HS-5 (cell line): ENCODE results near the gene HAGHL.

Experiments
- DNase-seq: peaks from one replicate; pipeline ENCODE4 v3.0.0-alpha.2; 2012; ENCODE audit warnings: low read depth

HAGHL gene

GRCh38 chr16:759110-759910, 32.4 kb downstream of the HAGHL start:
- DNase-seq: no peak

DNA sequence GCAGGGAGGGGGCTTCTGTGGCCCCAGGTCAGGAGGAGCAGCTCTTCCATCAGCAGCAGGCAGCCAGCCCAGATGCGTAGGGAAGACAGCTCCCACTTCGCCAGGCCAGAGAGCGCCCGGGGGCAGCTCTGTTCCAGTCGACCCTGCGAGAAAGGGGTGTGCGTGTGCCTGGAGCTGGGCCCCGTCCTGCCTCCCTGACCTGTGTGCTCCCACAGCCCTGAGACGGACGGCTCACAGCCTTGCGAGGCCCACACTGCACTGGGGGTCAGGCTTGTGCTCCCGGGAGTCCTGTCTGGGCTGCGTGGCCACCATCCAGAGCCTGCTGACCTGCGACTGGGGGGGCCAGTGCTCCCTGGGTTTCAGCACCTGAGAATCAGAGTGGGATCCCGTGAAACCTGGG, 33.2 kb downstream of the HAGHL start:
- no peak for DNase-seq

DNA sequence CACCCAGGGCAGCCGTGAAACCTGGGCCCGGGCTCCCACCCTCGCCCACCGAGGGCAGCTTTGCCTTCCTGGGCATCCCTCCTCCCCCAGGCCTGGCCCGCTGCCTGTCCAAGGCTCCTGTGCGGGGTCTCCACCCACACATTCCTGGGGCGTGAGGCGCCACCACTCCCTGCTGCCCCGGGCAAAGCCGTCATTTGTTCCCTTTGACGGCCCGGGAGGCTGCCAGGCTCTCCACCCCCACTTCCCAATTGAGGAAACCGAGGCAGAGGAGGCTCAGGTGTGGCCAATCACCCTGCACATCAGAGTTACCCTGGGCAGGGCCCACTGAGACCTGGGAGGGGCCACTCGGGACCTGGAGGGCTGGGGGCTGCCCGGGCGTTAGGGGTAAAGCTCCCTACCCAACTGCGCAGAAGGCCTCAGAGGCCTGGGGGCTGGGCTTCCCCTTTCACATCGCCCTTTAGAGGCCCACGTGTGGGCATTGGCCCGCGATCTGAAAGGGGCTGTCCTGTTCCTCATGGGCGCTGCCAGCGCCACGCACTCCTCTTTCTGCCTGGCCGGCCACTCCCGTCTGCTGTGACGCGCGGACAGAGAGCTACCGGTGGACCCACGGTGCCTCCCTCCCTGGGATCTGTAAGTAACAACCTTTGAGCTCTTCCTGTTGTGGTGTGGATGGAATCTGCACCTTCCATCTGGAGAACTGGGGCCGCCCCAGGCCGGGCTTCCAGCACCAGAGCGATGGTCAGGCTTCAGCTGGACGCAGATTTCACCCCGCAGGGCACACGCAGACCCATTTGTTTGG, 33.8 kb downstream of the HAGHL start, which contains the start of gene MSLN:
TSS of gene MSLN (plus strand) at position 190 of the 799 bp plus-strand sequence. CDS start 1,947 bp downstream, outside the sequence.
- no peak for DNase-seq

GRCh38 chr16:761625-762513, 35.0 kb downstream of the HAGHL start:
- no peak for DNase-seq

DNA sequence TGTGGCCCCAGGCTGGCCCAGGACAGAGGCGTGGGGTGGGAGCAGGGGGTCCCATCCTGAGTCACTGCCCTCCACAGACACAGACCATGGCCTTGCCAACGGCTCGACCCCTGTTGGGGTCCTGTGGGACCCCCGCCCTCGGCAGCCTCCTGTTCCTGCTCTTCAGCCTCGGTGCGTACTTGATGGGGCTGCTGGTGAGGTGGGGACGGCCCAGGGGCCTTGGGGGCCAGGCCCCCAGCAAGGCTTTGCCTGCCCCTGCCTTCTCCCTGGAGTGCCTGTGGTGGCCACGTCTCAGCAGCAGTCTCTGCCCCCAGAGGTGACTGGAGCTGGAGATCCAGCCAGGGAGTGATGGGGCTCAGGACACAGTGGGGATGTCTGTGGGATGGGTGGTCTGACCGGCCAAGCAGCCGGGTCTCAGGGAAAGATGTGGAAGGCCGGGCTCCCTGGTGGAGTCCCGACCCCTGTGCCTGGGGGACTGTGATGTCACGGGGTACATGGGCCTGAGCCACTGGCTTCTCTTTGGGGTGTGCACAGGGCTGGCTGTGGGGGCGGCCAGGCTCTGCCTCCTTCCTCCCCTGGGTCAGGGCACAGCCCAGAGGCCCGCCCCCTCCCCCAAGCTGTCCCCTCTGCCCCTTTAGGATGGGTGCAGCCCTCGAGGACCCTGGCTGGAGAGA, 35.8 kb downstream of the HAGHL start:
- no peak for DNase-seq

GRCh38 chr16:763369-764183, 36.7 kb downstream of the HAGHL start:
- DNase-seq: no peak

DNA sequence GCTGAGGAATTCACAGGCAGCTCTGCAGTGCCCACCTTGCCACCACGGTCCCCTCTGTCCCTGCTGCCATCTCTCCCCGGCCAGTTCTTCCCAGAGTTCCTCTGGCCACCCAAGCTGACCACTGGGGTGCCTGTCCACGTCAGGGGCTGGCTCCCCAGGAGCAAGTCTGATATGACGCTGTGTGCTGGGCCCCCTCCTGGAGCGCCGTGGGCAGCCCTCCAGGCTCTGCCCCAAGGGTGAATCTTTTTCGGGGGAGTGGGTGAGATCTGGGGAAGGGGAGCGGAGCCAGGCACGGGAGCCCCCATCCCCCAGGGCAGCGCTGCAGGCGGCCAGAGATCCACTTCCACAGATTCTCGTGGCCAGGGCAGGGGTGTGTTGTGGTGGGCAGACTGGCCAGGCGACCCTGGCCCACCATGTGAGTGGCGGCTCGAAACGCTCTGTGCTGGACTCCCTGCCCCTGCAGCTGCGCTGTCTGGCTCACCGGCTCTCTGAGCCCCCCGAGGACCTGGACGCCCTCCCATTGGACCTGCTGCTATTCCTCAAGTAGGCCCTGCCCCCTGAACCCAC, 37.4 kb downstream of the HAGHL start:
- no peak for DNase-seq

DNA sequence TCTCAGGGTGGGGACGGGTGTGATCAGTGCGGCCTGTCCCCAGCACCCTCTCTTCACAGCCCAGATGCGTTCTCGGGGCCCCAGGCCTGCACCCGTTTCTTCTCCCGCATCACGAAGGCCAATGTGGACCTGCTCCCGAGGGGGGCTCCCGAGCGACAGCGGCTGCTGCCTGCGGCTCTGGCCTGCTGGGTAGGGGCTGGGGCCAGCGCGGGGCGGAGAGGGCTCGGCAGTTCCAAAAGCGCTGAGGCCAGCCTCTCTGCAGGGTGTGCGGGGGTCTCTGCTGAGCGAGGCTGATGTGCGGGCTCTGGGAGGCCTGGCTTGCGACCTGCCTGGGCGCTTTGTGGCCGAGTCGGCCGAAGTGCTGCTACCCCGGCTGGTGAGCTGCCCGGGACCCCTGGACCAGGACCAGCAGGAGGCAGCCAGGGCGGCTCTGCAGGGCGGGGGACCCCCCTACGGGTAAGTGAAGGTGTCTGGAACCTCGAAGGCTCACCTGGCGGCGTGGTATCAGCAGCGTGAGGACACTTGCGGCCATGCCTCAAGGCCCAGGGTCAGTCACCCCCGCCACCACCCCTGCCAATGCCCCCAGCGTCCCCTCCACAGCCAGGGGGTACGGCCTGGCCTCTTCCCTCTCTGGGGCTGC, 38.1 kb downstream of the HAGHL start:
- DNase-seq: no peak

GRCh38 chr16:765488-765865, 38.6 kb downstream of the HAGHL start:
- DNase-seq: no peak

DNA sequence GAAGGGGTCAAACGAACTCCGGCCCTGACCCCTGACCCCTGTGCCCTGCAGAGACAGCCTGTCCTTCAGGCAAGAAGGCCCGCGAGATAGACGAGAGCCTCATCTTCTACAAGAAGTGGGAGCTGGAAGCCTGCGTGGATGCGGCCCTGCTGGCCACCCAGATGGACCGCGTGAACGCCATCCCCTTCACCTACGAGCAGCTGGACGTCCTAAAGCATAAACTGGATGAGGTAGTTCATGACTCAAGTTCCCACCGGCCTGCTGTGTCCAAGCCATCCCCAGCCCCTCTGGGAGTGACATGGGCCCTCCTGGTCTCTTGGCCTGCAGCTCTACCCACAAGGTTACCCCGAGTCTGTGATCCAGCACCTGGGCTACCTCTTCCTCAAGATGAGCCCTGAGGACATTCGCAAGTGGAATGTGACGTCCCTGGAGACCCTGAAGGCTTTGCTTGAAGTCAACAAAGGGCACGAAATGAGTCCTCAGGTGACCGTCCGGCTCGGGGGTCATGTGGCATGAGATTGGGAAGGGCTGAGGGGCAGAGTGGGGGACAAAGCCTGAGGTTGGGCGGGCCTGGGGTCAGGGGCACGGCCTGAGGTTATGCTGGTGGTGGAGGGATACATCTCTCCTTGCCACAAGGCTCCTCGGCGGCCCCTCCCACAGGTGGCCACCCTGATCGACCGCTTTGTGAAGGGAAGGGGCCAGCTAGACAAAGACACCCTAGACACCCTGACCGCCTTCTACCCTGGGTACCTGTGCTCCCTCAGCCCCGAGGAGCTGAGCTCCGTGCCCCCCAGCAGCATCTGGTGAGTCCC, 39.3 kb downstream of the HAGHL start:
- DNase-seq: no peak

GRCh38 chr16:766820-767640, 40.1 kb downstream of the HAGHL start:
- DNase-seq: no peak

DNA sequence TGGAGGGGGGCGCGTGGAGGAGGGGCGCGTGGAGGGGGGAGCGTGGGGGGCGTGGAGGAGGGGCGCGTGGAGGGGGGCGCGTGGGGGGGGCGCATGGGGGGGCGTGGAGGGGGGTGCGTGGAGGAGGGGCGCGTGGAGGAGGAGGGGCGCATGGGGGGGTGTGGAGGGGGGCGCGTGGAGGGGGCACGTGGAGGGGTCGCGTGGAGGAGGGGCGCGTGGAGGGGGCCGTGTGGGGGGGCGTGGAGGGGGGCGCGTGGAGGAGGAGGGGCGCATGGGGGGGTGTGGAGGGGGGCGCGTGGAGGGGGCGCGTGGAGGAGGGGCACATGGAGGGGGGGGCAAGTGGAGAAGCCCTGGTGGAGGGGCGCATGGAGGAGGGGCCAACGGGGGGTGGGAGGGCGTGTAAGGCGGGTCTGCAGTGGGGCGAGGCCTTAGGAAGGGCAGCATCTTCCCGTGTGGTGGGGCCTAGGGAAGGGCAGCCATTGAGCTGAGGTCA, 40.9 kb downstream of the HAGHL start:
- no peak for DNase-seq

DNA sequence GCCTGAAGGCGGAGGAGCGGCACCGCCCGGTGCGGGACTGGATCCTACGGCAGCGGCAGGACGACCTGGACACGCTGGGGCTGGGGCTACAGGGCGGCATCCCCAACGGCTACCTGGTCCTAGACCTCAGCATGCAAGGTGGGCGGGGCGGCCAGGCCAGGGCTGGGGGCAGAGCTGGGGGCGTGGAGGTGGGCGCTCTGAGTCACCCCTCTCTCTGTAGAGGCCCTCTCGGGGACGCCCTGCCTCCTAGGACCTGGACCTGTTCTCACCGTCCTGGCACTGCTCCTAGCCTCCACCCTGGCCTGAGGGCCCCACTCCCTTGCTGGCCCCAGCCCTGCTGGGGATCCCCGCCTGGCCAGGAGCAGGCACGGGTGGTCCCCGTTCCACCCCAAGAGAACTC, 41.5 kb downstream of the HAGHL start:
- DNase-seq: no peak

GRCh38 chr16:769184-769784, 42.4 kb downstream of the HAGHL start:
- no peak for DNase-seq

DNA sequence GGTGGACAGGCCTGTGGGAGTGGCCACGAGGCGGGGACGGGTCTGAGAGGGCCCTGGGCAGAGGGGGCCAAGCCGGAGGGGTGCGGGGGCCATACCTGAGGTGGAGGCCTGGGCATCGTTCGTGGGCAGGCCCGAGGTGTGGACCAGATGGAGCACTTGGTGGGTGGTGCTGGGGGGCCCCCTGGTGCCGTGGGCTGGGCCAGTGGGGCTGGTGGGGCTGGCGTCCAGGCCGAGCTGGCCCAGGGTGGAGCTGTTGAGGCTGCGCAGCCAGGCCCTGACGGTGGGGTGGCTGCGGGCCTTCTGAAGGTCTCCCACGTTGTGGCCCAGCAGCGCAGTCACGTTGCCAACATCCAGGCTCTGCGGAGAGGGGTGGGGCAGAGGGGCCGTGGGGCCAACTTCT, 43.0 kb downstream of the HAGHL start:
- DNase-seq: no peak

DNA sequence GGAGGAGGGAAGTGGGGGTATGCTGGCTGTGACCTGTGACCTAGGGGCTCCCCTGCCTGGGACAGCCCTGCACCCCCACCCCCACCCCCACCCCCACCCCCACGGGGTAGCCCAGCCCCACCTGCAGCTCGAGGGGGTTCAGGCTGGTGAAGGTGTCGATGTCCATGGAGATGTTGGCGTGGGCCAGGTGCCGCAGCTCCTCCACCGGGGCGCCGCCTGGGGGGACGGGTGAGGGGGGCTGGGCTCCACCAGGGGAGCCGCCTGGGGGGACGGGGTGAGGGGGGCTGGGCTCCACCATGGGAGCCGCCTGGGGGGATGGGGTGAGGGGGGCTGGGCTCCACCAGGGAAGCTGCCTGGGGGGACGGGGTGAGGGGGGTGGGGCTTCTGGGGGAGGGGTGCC, 43.5 kb downstream of the HAGHL start:
- DNase-seq: no peak

- DNase-seq: no peak
Measured at GRCh38 chr16:772959-773358, 46.1 kb downstream of the HAGHL start.
